IPS-18c (cell line): Measurements from ENCODE around the gene FOXJ1.
A peak's percentile ranks its signal among the peaks of the same experiment; 100 is the strongest.

Experiments used
- H3K4me3 ChIP-seq: 2 replicates; pipeline ENCODE4 v1.7.0; 2013; ENCODE audit warnings: low read depth, mild to moderate bottlenecking, low read length, moderate library complexity; ENCODE audit not compliant: insufficient read depth
- H3K9me3 ChIP-seq: one replicate; pipeline ENCODE4 v1.6.1; 2013; ENCODE audit warnings: mild to moderate bottlenecking, low read length, moderate library complexity; ENCODE audit not compliant: control insufficient read depth, insufficient read depth

Gene FOXJ1

GRCh38 chr17:76119409-76120371 is 21.4 kb downstream of the FOXJ1 start:
- no peak overlapping the region for H3K4me3 ChIP-seq
- no peaks in the 10 kb centered on the region for H3K9me3 ChIP-seq

- no peak overlapping the region for H3K4me3 ChIP-seq
- H3K9me3 ChIP-seq: no peaks in the 10 kb centered on the region
Observed at GRCh38 chr17:76115138-76115754, 25.8 kb downstream of the FOXJ1 start.

- Histone ChIP-seq H3K9me3 (no peaks in the 10 kb centered on the region), H3K4me3 (no peak overlapping the region)
Observed at GRCh38 chr17:76111956-76112355, 29.1 kb downstream of the FOXJ1 start.

- Histone ChIP-seq H3K4me3 (no peak overlapping the region), H3K9me3 (no peaks in the 10 kb centered on the region)
Observed at GRCh38 chr17:76107509-76107908, 33.5 kb downstream of the FOXJ1 start.

GRCh38 chr17:76106703-76107102 is 34.3 kb downstream of the FOXJ1 start:
- Histone ChIP-seq H3K9me3 (no peaks in the 10 kb centered on the region), H3K4me3 (no peak overlapping the region)

- H3K9me3 ChIP-seq: no peaks in the 10 kb centered on the region
- no peak overlapping the region for H3K4me3 ChIP-seq
Observed at GRCh38 chr17:76104896-76105231, 36.2 kb downstream of the FOXJ1 start.

GRCh38 chr17:76104140-76104895 is 36.7 kb downstream of the FOXJ1 start:
- Histone ChIP-seq H3K4me3 (peak overlapping the region; percentile 70), H3K9me3 (no peaks in the 10 kb centered on the region)

- Histone ChIP-seq H3K9me3 (no peaks in the 10 kb centered on the region), H3K4me3 (peak within 1 kb of the TSS; percentile 70)
Observed at GRCh38 chr17:76103274-76104139, 37.5 kb downstream of the FOXJ1 start, which contains the start of gene EXOC7. TSS of gene EXOC7 (minus strand) at chr17:76103787. CDS start at chr17:76103692, 95 bp downstream.

- peak overlapping the region; percentile 70 for H3K4me3 ChIP-seq
- H3K9me3 ChIP-seq: no peaks in the 10 kb centered on the region
Observed at GRCh38 chr17:76102944-76103273, 38.1 kb downstream of the FOXJ1 start.

GRCh38 chr17:76097716-76098295 is 43.2 kb downstream of the FOXJ1 start:
- H3K9me3 ChIP-seq: no peaks in the 10 kb centered on the region
- H3K4me3 ChIP-seq: no peak overlapping the region

GRCh38 chr17:76095943-76096342 is 45.1 kb downstream of the FOXJ1 start:
- H3K9me3 ChIP-seq: no peaks in the 10 kb centered on the region
- no peak overlapping the region for H3K4me3 ChIP-seq

GRCh38 chr17:76094046-76094445 is 47.0 kb downstream of the FOXJ1 start:
- H3K9me3 ChIP-seq: no peaks in the 10 kb centered on the region
- H3K4me3 ChIP-seq: no peak overlapping the region

GRCh38 chr17:76092526-76093413 is 48.3 kb downstream of the FOXJ1 start:
- Histone ChIP-seq H3K4me3 (no peak overlapping the region), H3K9me3 (no peaks in the 10 kb centered on the region)

GRCh38 chr17:76091526-76092286 is 49.3 kb downstream of the FOXJ1 start:
- no peak overlapping the region for H3K4me3 ChIP-seq
- no peaks in the 10 kb centered on the region for H3K9me3 ChIP-seq

GRCh38 chr17:76090517-76091129 is 50.4 kb downstream of the FOXJ1 start:
- Histone ChIP-seq H3K4me3 (no peak overlapping the region), H3K9me3 (no peaks in the 10 kb centered on the region)
